Endodermal cell (in vitro differentiated cells): ENCODE data around the gene RGL1. TPM values are rescaled to one million over a fixed set of nuclear protein-coding genes. Genes with fewer than 3 reads are reported as not detected.

Experiments used
- DNase-seq: peaks from one replicate; pipeline ENCODE4 v3.0.0-alpha.2; 2017
- H3K27ac ChIP-seq: 2 replicates; pipeline ENCODE4 v1.5.1; 2013; ENCODE audit warnings: mild to moderate bottlenecking, low read depth, low read length, moderate library complexity
- H3K27me3 ChIP-seq: 2 replicates; pipeline ENCODE4 v1.6.1; 2013; ENCODE audit warnings: mild to moderate bottlenecking, low read length, moderate library complexity; ENCODE audit not compliant: insufficient read depth, control insufficient read depth, poor library complexity, severe bottlenecking
- H3K36me3 ChIP-seq: 2 replicates; pipeline ENCODE4 v1.7.0; 2013; ENCODE audit warnings: mild to moderate bottlenecking, low read length, moderate library complexity; ENCODE audit not compliant: control insufficient read depth, insufficient read depth
- H3K4me1 ChIP-seq: one replicate; pipeline ENCODE4 v1.7.0; 2013; ENCODE audit warnings: low read length; ENCODE audit not compliant: control insufficient read depth, insufficient read depth
- H3K4me3 ChIP-seq: 2 replicates; pipeline ENCODE4 v1.5.1; 2013; ENCODE audit warnings: mild to moderate bottlenecking, low read length, moderate library complexity
- H3K9ac ChIP-seq: 2 replicates; pipeline ENCODE4 v1.6.1; 2013; ENCODE audit warnings: mild to moderate bottlenecking, low read length, moderate library complexity; ENCODE audit not compliant: poor library complexity, severe bottlenecking; ENCODE audit errors: extremely low read depth
- H3K9me3 ChIP-seq: 2 replicates; pipeline ENCODE4 v1.6.1; 2013; ENCODE audit warnings: mild to moderate bottlenecking, low read length, moderate library complexity; ENCODE audit not compliant: control insufficient read depth
- H3K27ac Mint-ChIP-seq: 2 replicates; pipeline ENCODE4 v1.8.0; 2020; ENCODE audit warnings: mixed read lengths
- H3K27me3 Mint-ChIP-seq: 2 replicates; pipeline ENCODE4 v1.8.0; 2021; ENCODE audit warnings: mild to moderate bottlenecking, mixed read lengths; ENCODE audit not compliant: insufficient read depth
- H3K36me3 Mint-ChIP-seq: 2 replicates; pipeline ENCODE4 v1.8.0; 2020; ENCODE audit warnings: low read depth, mixed read lengths
- H3K4me1 Mint-ChIP-seq: 2 replicates; pipeline ENCODE4 v1.8.0; 2020; ENCODE audit warnings: mixed read lengths
- H3K4me3 Mint-ChIP-seq: 2 replicates; pipeline ENCODE4 v1.8.0; 2020; ENCODE audit warnings: mild to moderate bottlenecking, moderate library complexity, mixed read lengths
- H3K9me3 Mint-ChIP-seq: 2 replicates; pipeline ENCODE4 v1.8.0; 2020; ENCODE audit warnings: mild to moderate bottlenecking, mixed read lengths
- CTCF ChIP-seq: fragments of 200-600 bp; sonication (generic); conservative IDR thresholded peaks from 2 replicates; pipeline ENCODE4 v1.5.0; 2021; ENCODE audit warnings: antibody characterized with exemption, mild to moderate bottlenecking
- WGBS, 2 experiments: methylation state at CpG; one replicate each; pipeline versions ENCODE4 v1.1.5 to v1.1.7; 2013; ENCODE audit warnings: missing lambda C conversion rate in 2 of 2, mixed read lengths in 1 of 2; ENCODE audit not compliant: insufficient coverage in 1 of 2, insufficient read length in 1 of 2; 5-methylcytosine and 5-hydroxymethylcytosine counted together
- total RNA-seq, 2 donors: library from RNA; stranded (reverse); fragmentation: NEBNext Ultra II Directional in 1 of 2; extraction: Animal tissue kit (Norgen Biotek cat#: 25700) in 1 of 2; gene quantifications; 2 replicates in 1 of 2; 3 replicates in 1 of 2; pipeline ENCODE4 v1.2.1, GENCODE V29; 2021

Gene RGL1
- total RNA-seq, 2 donors from 2014 or later = 0.15 to 2.6 TPM

GRCh38 chr1:183791319-183791718 is 13.6 kb upstream of the RGL1 start:
- Histone ChIP-seq H3K27ac (no peak overlapping the region), H3K9ac (no peak overlapping the region), H3K4me3 (no peak overlapping the region), H3K27me3 (peaks cover 7% of the 10 kb centered on the region), H3K36me3 (no peaks in the 10 kb centered on the region), H3K4me1 (no peaks in the 10 kb centered on the region), H3K9me3 (no peaks in the 10 kb centered on the region)
- no peak overlapping the region for H3K4me3 Mint-ChIP-seq
- no peak overlapping the region for H3K27ac Mint-ChIP-seq
- no peak for TF ChIP-seq CTCF
- peaks cover 11% of the 10 kb centered on the region for H3K4me1 Mint-ChIP-seq
- H3K27me3 Mint-ChIP-seq = no peaks in the 10 kb centered on the region
- peaks cover 5% of the 10 kb centered on the region for H3K9me3 Mint-ChIP-seq
- no peak for DNase-seq
- no peaks in the 10 kb centered on the region for H3K36me3 Mint-ChIP-seq

- H3K27ac Mint-ChIP-seq = no peak overlapping the region
- Histone ChIP-seq H3K4me3 (no peak overlapping the region), H3K4me1 (no peaks in the 10 kb centered on the region), H3K9ac (no peak overlapping the region), H3K9me3 (no peaks in the 10 kb centered on the region), H3K27me3 (peaks cover 7% of the 10 kb centered on the region), H3K36me3 (no peaks in the 10 kb centered on the region), H3K27ac (no peak overlapping the region)
- H3K36me3 Mint-ChIP-seq = no peaks in the 10 kb centered on the region
- no peak overlapping the region for H3K4me3 Mint-ChIP-seq
- H3K4me1 Mint-ChIP-seq = peaks cover 8% of the 10 kb centered on the region
- H3K9me3 Mint-ChIP-seq = peaks cover 5% of the 10 kb centered on the region
- no peak for DNase-seq
- TF ChIP-seq CTCF = no peak
- no peaks in the 10 kb centered on the region for H3K27me3 Mint-ChIP-seq
- WGBS, 2 experiments = 75 to 87% methylated on average over 1 to 2 of the region's 2 CpGs
Measured at GRCh38 chr1:183792300-183792699, 12.6 kb upstream of the RGL1 start.

GRCh38 chr1:183794088-183794487 is 10.8 kb upstream of the RGL1 start:
- Mint-ChIP-seq H3K27me3 (no peaks in the 10 kb centered on the region), H3K9me3 (peaks cover 5% of the 10 kb centered on the region), H3K36me3 (no peaks in the 10 kb centered on the region), H3K27ac (no peak overlapping the region), H3K4me3 (no peak overlapping the region), H3K4me1 (peaks cover 1% of the 10 kb centered on the region)
- no peaks in the 10 kb centered on the region for H3K4me1 ChIP-seq
- H3K27me3 ChIP-seq = peaks cover 7% of the 10 kb centered on the region
- no peak overlapping the region for H3K9ac ChIP-seq
- no peak overlapping the region for H3K27ac ChIP-seq
- WGBS, 2 experiments = 80% methylated on average over 1 of the region's 1 CpG; no CpG with 5 or more reads in 1 of the 2 experiments
- DNase-seq = no peak
- H3K9me3 ChIP-seq = no peaks in the 10 kb centered on the region
- H3K36me3 ChIP-seq = no peaks in the 10 kb centered on the region
- TF ChIP-seq CTCF = no peak
- H3K4me3 ChIP-seq = no peak overlapping the region
